CD4-positive, alpha-beta T cell treated with Interleukin-2 at 100 ng/mL for 4 hours (primary cell): ENCODE measurements around the gene CPED1.
A peak's percentile ranks its signal among the peaks of the same experiment; 100 is the strongest.
"Not testable (repeated sequence)": the region's sequence is repeated elsewhere in the genome, so short reads cannot be mapped to it uniquely, and the experiment has no call there.

Experiments
- DNase-seq: peaks from one replicate; pipeline ENCODE4 v3.0.0-alpha.2; 2020; ENCODE audit warnings: low spot score

CPED1 gene

DNA sequence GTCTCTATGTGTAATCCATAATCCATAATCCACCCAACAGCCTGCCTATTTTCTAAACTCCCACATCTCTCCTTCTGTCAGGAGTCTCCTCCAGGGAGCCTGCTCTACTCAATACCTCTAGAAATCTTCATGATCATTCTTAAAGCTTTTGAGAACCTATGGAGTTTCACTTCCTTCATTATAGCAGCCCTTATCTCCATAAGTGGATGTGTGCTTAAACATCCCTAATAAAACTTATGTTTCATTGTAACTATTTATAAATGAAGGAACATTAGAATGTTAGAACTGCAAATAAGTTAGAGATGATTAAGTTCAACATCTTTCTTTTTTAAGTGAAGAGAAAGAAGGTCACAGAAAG, 8.5 kb downstream of the CPED1 start:
- no peak for DNase-seq

DNA sequence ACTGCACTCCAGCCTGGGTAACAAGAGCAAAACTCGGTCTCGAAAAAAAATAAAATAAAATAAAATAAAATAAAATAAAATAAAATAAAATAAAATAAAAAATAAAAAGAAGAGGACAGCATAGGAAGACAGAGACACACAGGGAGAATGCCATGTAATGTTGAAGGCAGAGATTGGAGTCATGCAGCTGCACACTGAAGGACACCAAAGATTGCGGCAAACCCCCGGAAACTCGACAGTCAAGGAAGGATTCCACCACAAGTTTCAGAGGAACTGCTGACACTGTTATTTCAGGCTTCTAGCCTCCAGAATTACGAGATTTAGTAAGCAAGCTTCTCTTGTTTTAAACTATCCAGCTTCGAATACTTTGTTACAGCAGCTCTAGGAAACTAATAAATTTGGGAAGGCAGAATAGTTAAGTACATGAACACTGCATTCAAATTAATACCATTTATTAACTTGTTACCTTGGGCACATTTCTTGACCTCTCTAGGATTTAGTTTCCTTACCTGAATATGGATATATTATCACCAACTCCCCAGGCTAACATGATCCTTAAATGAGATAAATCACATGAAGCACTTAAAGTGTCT, 9.5 kb downstream of the CPED1 start:
- DNase-seq = no peak

DNA sequence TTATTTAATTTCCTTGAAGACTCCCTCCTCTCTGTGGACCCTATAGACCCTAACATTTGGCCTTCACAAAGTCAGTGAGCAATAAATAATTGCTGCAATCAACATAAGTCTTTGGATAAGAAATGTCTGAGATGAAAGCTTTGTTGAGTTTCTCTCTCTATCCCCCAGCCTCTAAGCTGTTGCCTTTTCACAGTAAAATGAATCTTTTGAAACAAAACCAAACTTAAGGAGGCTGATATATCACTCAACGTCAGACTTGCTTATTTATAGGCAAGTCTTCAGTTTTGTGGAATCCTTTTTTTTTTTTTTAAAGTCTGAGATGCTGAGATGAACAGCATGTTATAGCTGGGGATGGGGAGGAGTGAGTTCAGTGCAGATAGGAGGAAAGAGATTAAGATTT, 10.0 kb downstream of the CPED1 start:
- DNase-seq = no peak

DNA sequence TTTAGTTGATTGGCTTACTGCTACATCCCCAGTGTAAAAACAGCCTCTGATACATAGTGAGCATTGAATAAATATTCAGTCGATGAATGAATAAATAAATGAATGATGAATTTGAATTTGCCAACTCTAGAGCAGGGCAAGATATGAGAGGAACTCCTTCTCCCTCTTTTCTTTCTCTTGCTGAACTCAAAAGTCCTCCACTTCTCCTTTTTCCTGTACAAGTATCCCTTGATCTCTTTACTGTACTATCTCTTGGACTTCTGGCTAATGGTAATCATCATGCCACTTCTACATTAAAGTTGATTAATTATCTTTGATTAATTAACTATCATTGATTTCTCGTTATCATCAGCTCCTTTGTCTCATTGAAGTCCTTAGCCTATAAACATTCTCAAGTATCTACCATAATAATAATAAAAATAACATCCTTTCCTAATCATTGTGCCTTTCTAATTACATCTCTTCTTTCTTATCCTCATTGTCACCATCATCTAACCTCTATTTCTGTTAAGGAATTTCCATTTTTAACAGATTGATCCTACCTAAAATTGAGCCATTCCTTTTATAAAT, 10.6 kb downstream of the CPED1 start:
- DNase-seq = no peak

DNA sequence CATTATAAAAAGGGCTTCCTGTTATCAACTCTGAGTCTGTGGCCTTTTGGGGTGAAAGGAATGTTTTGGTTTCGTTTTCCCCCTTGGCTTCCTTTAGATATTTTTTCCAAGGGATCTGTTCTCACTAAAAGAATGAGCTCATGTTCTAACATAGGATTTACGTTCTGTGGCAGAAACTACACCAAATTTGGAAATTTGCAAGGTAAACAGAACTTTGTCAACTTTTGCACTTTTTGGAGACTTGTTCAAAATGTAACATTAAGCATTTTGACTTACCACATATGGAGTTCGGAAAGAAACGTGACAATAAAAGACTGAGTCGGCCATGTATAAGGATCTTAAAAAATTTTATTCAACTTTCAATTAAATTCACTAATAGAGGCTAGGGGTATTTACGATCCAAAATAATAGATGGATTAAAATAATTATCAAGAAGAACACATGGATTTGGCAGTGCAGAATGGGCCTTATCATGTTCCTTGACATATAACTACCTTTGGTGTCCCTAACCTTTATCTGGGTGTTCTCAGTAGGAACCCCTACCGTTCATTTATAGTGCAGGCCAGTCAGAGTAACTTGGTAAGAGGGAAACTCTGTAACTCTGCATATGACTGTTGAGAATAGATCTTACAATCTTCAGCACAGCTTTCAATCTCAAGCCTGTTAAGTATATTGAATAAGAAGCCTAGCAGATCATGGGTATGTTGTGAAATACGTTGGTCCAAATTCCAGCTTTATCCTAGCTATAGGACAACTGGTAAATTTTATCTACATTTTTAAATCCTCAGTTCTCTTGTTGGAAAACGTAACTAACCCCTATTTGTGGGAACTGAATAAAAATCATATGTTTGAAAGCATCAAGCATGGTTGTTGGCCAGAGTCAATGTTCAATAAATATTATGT, 11.8 kb downstream of the CPED1 start:
- no peak for DNase-seq

DNA sequence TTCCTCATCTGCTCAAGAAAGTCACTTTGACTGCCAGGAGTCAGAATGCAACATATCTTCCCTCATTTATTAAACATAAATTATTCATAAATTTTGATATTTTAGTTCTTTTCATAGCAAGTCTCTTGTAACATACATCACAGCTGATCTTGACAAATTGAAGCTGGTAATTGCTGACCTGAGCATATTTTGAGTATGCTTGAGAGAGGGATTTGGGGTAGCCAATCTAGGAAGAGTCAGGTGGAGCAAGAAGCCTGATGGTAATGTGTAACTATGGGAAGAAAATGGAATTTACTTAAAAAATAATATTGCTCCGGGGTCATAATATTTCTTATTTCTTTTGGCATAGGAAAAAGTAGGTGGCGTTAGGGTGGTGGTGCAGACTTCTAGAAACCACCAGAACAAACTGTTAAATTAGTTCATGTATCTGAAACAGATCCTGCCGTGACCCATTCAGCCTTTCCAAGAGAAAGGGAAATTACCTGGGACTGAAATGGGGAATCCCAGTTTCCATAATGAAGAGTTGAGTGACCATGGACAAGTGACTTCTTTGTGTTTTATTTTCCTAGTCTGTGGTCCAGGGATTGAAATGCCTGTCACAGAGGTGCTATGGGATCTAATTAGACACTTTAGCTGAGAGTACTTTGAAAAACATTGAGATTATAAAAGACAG, 12.9 kb downstream of the CPED1 start:
- no peak for DNase-seq

DNA sequence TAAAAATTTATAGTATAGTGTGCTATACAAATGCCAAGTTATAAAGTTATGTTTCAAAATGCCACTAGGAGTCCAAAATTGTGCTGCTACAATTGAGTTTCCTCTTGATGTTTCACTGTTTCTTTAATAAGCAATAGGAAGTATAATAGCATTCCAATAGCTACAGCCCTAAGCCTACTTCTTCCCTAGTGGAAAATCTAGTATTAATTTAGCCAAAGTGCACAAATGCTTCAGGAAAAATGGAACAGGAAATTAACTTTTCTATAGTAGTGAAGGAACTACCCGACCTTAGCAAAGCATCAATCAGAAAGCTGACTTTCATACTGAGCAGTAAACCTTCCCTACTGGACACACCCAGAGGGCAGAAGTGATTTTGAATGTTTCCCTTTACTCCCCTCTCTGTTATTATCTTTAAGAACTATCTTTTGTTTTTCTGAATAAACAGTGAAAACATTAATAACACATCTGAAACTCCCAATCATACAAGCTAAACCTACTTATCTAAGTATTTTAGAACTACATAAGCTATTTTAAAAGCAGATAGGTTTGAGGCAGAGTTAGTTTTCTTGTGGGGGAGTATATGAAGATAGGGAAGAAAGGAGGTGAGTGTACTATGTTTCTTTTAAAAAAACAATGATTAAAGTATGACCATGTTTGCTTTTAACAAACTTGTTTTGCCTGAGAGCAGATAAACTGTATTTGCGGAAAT, 13.7 kb downstream of the CPED1 start:
- no peak for DNase-seq

DNA sequence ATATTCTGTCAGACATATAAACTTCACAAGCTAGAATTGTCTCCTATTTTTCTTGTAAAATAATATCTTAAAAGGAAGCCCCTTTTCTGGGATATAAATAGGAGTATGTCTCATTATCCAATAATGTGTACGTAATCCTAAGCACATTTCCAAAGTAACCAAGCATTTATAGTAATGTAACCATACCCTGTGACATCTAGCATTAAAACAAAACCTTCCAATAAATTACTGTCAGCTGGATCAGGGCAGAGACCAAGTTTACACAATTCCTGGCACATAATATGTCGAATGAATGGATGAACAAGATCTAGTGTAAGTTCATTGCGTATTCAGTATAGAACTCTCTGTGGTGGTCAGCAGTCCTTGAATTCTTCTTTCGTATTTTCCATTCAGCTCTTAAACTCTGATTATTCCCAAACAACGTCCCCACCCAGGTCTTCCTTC, 14.3 kb downstream of the CPED1 start:
- no peak for DNase-seq

DNA sequence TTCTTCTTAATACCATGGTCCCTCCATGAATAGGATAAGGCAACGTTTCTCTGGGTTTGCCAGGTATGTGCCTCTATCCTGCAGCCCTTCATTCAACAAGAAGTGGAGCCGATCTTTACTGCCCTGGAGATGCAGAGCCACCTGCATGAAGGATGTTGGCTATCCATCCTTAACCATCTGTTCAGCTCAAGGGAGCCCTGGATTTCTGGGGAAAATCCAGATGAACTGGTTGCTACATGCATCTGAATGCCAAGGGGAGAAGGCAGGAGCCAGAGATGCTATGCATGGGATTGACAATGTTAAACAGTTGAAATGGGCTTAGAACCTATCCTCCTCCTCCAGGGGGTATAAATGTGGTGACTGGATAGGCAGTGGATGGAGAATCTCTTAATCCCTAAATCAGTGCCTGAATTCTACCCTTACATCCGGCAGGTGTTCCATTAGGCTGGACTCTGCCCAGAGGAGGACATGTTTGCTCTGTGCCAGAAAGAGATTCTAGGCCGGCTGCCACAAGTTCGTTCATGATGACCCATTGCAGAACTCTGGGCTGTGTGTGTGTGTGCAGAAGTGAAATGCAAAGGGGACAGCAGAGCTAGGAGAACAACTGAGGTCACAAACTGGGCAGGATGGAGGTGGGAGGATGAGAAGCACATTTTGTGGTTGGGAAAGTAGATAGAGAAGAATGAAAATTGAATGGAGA, 15.6 kb downstream of the CPED1 start:
- DNase-seq = no peak

DNA sequence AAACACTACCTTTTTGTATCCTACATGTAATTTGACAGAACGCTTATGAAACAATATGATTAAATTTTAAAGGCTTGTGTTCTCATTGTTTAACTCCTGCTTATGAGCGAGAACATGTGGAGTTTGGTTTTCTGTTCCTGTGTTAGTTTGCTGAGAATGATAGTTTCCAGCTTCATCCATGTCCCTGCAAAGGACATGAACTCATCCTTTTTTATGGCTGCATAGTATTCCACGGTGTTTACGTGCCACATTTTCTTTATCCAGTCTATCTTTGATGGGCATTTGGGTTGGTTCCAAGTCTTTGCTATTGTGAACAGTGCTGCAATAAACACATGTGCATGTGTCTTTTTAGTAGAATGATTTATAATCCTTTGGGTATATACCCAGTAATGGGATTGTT, 16.5 kb downstream of the CPED1 start:
- DNase-seq = not testable (repeated sequence)

DNA sequence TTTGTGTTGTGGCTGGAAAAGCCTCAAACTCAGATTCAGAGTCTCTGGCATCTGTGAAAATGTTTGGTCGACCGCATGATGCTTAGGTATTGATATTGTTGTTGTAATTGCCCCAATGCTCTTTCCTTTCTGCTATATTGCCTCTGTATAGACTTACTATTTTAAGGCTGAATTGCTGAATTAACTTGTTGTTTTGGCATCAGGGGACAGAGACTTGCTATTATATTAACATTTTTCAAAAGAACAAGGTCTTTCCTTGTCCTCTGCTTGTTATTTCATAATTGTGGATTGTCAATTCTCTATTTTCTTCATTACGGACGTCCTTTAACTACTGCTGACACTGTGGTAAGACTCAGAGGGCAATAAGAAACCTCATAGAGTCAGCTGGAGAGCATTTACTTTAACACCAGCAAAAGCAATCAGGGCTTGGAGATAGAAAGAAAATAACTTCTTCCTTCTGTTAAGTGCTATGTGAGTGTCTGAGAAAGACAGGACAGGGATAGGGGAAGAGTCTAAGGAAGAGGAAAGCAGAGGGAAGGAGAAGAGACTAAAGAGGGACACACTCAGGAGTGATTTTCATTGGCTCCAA, 17.6 kb downstream of the CPED1 start:
- DNase-seq = no peak

DNA sequence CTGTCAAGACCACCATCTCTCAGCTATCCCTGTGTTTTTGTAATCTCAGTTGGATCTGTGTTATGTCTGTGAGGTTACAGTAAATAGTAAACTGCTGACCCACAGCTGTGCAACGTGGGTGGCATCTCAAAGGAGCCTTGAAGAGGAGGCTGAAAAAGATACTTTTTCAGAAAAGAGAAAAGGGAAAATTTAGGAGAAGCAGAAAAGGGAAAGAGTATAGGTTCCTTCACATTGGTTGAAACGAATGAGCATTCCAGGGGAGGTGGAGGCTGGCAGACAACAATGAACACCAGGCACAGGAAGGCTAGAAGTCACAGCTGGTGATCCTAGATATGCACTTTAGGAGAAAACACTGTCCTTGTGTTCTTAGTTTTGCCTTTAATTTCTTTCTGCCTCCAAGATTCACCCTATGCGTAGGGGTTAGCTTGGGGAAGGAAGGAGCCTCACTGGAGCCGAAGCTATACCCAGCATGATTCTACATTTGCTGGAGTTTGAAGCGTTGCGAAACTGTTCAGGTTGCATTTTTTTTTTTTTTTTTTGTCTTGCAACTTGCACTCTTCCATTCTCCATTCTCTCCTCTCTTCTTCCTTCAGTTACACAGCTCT, 18.3 kb downstream of the CPED1 start:
- no peak for DNase-seq

DNA sequence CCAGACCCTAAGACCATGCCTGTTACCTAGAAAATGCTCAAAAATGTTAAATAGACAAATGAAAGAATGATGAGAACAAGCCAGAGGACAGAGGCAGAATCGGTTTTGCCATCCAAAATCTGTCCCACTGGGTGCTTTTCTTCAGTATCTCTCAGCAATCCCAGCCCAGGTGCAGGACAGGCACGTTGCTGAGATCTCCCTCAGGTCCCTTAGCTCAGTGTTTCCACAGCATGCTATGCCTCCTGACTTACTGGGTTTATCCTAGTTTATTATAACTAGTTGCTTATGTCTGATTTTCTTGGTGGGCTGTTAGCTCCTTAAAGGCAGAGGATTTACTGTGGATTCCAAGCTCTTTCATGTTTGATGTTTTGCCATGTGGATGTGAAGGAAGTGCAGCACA, 20.3 kb downstream of the CPED1 start:
- DNase-seq = no peak

DNA sequence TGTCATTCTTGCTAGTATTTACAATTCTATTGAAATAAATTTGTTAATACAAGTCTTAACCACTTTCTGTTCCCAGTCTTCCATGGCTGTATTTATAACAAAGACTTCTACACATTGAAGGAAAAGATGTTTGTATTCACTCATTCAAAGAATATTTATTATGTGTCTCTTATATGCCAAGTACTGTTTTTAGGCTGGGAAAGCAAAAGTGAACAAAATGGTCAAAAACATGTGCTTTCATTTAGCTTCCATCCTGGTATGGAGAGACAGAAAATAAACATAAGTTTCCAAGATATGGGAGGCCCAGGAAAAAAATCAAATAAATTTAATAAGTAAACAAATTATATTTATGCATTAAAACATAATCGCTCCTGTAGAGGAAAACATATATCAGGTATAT, 22.9 kb downstream of the CPED1 start:
- DNase-seq = no peak

DNA sequence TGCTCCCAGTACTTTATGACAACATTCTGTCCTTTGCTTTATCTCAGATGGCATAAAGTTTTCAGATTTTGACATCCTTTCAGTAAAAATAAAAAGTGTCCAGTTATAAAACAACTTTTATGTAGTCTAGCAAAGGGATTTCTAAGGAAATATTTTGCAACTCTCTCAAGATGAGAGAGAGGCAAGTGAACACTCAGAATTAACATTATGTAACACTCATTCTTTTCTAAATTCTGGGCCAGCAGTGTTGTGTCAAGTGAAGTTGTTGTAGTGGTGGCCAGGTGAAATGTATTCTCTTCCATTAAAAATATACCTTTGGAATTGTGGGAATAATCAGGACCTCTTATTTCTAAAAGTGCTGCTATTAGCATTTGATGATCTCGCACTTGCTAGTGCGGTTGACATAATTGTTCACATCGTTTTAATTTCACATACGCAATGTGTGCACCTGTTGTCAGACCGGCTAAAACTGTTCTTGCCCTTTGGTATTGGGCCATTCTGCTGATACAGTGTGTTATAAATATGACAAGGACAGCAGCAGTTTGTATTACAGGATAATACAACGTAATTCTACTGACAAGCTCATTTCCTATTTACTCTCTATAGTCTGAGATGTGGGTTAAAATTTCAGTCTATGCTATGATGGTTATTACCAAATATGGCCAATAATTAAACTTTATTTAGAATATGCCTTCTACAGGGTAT, 23.8 kb downstream of the CPED1 start:
- no peak for DNase-seq

DNA sequence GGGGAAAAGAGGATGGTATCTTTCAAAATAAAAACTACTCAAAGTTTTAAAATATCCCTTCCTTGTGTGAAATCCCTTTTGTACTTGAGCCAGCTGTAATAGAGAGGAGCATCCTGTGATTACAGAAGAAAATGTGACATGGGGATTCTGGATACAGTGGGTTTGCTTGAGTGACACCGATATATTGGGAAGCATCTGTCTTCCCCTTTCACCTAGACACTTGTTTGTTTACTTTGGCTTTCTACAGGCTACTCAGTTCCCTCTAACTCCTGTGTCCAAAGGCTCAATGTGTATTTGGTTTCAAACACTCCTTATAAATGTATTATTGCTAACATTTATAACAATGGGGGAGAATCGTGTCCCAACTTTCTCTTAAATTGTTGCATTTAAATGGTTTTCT, 24.4 kb downstream of the CPED1 start:
- DNase-seq = no peak

DNA sequence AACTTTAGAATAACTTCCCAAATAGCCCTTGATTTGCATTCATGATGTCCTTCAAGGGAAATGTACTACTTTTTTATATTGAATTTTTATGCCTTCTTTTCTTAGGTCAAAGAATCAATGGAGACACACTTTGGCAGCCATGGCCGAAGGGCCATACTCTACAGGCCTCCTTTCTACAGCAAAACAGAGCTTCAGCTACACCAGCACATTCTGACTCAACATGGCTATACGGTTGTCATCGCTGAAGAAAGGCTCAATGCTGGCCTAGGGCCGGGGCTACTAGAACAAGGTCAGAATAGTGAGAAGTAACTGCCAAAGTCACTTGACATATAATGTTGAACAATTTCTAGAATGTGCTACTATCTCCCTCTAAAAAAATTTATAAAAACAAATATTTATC, 27.0 kb downstream of the CPED1 start:
- DNase-seq = no peak

DNA sequence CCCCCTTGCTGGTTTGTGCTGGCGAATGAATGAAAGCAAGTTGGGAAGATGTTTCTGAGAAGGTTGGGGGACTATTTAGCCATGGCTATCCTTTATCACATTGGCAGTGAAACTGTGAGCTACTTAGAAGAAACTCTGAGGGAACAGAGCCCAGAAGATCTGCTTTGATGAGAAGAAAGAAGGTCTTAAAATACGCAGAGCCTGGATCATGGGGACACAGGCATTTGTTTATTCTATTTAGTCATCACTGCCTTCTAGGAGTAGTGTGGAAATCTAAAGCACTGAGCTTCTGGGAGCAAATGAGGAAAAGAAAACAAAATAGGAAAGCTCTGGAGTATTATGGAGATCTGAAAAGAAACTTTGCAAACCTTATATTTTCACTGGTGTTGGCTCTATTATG, 28.5 kb downstream of the CPED1 start:
- no peak for DNase-seq

DNA sequence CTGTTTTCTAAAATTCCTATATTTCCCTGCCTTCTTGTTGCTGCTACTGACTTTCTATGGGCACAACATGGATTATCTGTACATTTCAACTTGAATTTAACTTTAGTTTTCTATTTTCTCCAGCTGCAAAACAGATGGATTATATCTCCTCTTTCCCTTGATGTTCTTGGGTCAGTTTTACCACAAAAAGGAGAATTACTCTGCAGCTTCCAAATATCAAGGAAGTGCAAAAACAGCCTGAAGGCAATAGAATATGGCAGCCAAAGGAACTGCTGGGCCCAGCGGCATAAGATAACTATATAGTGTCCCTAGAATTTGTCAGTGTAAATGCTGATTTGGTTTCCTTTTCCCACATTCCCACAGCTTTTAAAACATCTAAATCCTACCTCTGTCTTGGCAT, 29.1 kb downstream of the CPED1 start:
- no peak for DNase-seq

DNA sequence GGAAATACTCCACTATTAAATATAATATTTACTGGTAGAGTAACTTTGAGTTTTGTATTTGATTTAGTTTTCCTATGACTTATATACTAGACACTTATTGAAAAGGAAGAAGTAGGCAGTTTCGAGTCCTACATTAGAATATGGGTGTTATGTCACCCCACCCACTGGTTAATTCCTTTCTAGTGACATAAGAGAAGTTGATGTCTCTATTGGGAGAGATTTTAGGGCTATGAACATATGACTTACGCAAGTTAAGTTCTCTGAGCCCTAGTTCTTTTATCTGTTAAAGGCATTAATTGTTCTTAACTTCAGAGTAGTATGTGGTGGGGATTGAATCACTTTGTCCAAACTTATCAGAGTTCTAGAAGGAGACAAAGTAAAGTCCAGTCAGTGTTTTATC, 30.5 kb downstream of the CPED1 start:
- peak; percentile 8 for DNase-seq
